HG03103 (cell line): ENCODE results near the gene FHOD3.
A peak's percentile ranks its signal among the peaks of the same experiment; 100 is the strongest.
"Not testable (repeated sequence)": the region's sequence is repeated elsewhere in the genome, so short reads cannot be mapped to it uniquely, and the experiment has no call there.

Source experiments
- ATAC-seq: cut with Tn5 transposase; IDR thresholded peaks from one replicate; pipeline ENCODE4 v1.9.1; 2021; ENCODE audit warnings: low read depth; ENCODE audit not compliant: unreplicated experiment

Gene FHOD3

GRCh38 chr18:36758623-36759022 is 461.1 kb downstream of the FHOD3 start:
- no peak for ATAC-seq

GRCh38 chr18:36759167-36759776 is 461.8 kb downstream of the FHOD3 start:
- no peak for ATAC-seq

GRCh38 chr18:36760598-36760997 is 463.1 kb downstream of the FHOD3 start:
- ATAC-seq, result no peak

DNA sequence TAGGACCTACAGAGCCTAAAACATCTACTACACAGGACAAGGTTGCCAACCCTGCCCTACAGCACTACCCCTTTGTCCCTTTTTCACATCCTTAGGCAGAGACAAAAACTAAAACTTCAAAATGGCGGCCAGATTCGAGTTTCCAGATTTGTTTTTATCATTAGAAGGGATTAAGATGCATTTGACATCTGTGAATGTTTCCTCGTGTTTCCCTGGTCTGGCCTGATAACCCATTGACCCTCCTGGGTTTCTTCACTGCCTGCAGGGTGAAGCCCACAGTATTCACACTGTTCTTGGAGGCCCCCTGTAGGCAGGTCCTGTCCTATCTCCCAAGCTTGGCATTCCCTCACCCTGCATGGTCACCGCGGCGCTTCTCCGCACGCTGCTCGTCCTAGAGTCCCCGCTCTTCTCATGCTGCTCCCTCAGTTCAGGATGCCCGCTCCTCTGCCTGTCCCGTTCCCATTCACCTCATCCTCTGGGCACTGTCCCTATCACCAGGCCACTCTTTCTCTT is 463.7 kb downstream of the FHOD3 start:
- no peak for ATAC-seq

DNA sequence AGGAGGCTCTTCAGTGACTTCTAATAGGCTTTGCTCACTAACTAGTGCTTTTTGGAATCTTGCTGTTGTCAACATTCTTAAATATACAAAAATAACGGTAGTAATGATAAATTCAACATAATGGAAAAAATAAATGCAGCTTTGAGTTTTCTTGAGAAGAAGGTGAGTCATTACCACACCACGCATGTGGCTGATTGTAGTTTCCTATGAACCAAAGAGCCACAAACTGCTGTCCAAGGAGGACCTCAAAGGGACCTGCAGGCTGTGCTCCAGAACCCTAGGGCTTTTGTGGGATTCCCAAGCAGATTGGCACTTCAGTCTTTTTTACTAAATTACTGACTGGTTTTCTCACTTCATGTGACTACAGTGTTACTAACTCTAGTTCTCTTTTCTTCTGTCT is 464.6 kb downstream of the FHOD3 start:
- ATAC-seq, result no peak

- ATAC-seq, result not testable (repeated sequence)
Observed at GRCh38 chr18:36762965-36763364, 465.5 kb downstream of the FHOD3 start.

DNA sequence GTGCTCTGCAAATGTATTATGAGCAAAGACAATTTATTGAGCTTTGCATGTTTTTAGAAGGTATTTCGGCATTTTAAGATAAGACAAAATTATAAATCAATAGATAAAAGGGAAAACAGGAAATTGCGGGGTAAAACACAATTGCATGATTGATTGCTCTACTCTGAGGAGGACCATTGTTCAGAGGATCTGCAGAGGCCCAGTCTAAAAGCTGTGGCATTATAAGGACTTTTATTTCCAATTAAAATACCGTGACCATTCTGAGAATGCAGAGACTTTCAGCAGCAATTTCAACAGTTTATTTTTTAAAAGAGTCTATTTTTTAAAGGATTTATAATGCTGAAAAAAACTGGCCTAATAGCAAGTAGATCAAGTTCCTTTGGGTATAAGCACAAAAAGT is 469.3 kb downstream of the FHOD3 start:
- ATAC-seq, result no peak

GRCh38 chr18:36769172-36769571 is 471.7 kb downstream of the FHOD3 start:
- no peak for ATAC-seq

- ATAC-seq, result no peak
Observed at GRCh38 chr18:36769611-36770314, 472.2 kb downstream of the FHOD3 start.

DNA sequence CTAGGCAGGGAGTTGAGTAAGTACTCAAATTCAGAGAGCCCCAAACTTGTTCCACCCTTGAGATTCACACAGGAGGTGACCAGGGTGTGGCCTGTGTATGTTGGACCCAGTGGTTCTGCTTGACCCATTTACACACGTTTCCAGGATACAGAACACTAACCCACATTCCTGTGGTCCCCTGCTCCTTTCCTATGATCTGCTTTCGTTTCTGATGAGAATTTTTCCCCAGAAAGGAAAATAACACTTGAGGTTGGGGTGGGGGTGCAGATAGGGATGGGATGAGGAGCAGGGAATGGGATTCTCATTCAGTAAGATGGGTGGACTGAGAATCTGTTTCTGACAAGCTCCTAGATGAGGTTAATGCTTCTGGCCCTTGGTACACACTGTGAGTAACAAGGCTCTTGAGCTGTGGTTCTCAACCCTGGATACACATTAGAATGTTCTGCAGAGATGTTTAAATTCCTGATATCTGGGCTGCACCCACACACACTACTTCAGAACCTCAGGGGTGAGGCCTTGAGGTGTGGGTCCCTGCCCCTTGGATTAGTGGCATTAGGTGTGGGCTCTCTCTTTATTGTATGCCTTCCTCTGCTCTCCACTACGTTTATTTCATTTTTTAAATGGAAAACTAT is 472.9 kb downstream of the FHOD3 start:
- no peak for ATAC-seq

- peak; percentile 50 for ATAC-seq
Observed at GRCh38 chr18:36771245-36771644, 473.7 kb downstream of the FHOD3 start.

DNA sequence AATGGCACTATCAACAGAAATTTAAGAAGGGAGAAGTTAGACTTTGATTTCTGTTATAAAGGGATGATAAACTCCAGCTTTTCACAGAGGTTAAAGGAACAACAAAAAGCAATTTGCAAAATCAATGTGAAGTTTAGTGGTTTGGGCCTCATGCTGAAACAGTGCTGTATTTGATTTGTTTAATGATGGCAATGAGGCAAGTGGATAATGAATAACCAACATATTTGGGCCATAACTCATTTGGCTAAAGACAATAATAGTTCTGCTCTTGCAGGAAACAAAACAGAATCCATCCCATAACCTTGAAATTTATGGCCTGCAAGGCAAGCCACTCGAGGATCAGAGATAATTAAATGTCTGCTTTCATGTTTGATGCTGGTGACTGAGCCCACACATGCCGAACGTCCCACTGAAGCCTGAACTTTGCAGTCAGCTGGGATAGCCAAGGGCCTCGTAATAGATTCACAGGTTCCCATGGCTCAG is 474.8 kb downstream of the FHOD3 start:
- ATAC-seq, result no peak

DNA sequence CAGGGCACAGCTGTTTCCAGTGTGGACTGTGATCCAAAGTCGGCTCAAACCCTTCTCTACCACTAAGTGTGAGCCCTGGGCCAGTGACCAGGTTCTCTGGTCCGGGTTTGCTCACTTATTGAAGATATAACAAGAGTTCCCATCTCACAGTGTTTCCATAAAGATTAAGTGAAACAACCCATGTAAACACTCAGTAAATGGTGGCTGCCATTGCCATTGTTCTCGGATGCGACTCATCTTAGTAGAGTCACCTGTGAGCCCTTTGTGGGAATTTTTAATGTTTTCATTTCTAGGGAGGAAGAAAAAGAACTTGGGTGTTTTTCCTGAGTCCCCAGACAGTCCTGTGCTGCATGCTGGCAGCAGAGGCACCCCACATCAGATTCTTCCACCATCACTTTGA is 477.9 kb downstream of the FHOD3 start:
- ATAC-seq, result no peak

- ATAC-seq, result no peak
Observed at GRCh38 chr18:36776650-36777049, 479.1 kb downstream of the FHOD3 start.

DNA sequence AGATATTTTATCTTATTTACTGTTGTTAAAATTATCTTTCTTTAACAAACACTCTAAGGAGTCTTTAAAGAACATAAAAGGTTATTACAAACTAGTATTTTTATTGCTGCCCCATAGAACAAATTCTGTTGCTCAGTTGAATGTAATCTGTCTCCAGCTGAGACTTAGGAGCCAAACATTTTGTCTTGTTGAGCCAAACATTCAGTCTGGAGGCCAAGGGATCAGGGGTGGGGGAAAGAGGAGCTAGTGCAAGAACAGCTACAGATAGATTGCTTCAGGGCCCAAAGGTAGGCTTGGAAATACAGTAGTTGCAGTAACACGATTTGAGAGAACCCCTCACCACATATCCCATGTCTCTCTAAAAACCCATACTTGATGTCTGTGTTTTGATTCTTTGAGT is 480.1 kb downstream of the FHOD3 start:
- no peak for ATAC-seq

DNA sequence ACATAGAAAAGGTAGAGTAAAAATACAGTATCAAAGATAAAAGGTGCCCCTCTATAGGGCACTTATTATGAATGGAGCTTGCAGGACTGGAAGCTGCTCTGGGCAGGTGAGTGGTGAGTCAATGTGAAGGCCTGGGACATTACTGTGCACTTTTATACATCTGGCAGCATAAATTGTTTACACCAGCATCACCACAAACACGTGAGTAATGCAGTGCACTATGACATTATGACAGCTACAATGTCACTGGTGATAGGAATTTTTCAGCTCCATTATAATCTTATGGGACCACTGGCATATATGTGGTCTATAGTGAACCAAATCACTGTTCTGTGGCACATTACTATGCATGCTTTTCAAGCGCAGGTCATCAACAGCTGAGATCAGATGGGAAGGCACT is 483.2 kb downstream of the FHOD3 start:
- ATAC-seq, result no peak

- no peak for ATAC-seq
Observed at GRCh38 chr18:36782710-36783109, 485.2 kb downstream of the FHOD3 start.

GRCh38 chr18:36783792-36784191 is 486.3 kb downstream of the FHOD3 start:
- no peak for ATAC-seq

DNA sequence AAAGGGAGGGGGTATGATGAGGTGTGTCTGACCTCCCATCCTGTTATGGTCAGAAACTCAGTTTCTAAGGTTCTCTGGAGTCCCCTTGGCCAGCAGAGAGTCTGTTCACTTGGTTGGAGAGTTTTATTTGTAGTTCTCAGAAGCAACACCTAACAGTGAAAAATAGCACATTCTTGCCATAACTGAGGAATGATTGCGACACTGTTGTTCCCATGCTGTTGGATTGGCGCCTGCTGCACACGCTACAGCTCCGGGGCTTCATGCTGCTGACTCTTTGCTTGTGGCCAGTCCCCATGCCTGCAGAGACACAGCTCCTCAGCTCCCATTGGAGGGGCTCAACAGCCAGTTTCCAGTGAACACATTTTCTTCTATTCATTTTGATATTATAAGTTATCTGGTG is 489.2 kb downstream of the FHOD3 start:
- no peak for ATAC-seq

DNA sequence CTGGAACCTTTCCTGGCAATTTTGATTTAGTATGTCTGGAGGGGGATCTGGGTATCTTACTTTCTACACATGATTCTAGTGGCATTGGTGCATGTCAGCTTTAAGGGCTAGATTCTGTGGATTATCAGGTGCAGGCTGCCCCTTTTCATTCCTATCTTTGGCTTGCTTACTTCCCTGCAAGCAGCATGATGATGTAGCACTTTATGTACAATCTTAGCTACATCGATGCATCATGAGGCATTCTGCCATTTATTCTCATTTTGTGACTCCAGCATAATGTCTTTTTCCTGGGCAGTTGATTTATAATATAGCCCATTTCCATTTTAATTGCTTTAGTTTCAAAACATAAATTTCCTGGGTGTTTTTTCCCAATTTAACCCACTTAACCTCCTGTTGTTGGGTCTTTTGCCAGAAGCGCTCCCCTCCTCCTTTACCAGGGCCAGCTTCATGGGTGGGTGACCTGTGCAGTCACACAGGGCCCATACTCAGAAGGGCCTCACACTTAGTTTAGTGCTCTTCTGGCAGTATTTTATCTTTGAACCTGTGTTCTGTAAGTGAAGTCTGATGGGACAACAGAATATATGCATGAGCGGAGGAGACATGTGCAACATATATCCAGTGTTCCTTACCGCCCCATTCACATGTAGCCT is 495.2 kb downstream of the FHOD3 start:
- no peak for ATAC-seq
